ENCODE data around the gene GFY.
A peak's percentile ranks its signal among the peaks of the same experiment; 100 is the strongest.
"Not testable (repeated sequence)": the region's sequence is repeated elsewhere in the genome, so short reads cannot be mapped to it uniquely, and the experiment has no call there.

Gene GFY

GRCh38 chr19:49470615-49470978 is 45.4 kb downstream of the GFY start:
- DNase-seq = no peak

DNA sequence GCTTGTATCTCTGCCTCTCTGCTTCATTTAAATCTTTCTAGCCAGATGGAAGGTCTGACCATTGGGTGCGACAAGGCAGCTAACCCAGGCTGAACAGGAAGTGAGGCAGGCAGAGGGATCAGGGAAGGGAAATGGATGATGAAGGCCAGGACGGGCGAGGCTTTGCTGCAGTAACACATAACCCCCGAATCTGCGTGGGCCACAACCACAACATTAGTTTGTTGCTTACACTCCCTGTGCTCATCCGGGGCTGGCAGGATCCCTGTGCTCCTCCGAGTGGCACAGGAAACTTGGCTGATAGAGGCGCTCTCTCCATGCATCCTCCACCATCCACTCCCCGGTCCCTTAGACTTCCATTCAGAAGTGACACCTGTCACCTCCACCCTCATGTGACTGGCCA is 47.7 kb downstream of the GFY start:
- no peak for DNase-seq

DNA sequence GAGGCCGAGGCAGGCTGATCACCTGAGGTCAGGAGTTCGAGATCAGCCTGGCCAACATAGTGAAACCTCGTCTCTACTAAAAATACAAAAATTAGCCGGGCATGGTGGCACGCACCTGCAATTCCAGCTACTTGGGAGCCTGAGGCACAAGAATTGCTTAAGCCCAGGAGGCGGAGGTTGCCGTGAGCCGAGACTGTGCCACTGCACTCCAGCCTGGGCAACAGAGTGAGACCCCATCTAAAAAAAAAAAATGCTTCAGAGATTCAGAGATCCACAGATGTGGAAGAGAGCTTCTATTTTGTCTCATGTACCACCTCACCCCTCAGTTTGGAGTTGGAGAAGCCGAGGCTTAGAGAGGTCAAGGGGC is 48.3 kb downstream of the GFY start:
- DNase-seq = not testable (repeated sequence)

DNA sequence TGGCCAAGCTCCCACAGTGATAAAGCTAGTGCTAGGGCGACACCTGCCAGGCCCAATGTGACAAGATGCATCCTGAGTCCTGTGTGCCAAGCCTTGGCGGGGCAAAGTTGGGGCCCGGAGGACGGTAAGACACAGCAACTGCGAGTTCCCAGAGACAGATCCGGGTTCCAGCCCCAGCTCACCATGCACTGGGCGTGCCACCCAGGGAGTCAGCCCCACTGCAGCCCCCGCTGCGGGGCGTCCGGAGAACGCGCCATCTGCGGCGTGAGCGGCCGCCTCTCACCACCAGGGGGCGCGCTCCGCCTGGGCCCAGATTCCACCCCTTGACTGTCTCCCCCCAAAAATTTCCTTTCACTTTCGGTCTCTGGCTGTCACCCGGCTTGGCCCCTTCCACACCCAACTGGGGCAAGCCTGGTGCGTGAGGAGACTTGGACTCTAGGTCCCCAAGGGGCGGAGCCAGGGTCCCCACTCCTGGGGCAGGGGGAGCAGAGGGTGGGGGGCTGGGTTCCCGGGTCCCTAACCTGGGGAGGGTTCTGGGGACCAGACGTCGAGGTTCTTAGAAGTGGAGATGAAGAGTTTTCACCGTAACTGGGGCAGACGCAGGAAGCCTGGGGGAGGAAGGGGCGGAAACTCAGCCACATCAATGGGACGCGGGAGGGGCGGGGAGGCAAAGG is 48.8 kb downstream of the GFY start, which contains the start of gene FLT3LG:
Gene FLT3LG, plus strand, starts transcription at position 348 of the 674 bp plus-strand sequence. CDS start 425 bp downstream, outside the sequence.
- peak; percentile 56 for DNase-seq

DNA sequence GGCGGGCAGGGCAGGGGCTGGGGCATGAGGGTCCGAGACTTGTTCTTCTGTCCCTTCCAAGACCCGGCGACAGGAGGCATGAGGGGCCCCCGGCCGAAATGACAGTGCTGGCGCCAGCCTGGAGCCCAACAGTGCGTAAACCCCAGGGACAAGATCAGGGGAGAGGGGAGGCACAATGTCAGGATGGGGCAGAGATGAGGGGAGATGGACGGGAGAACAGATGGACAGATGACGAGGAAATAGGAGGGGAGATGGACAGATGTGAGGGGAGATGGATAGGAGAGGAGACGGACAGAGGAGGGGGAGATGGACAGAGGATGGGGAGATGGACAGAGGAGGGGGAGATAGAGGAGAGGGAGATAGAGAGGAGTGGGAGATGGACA is 49.3 kb downstream of the GFY start:
- no peak for DNase-seq

- no peak for DNase-seq
Measured at GRCh38 chr19:49475191-49475917, 50.2 kb downstream of the GFY start.

GRCh38 chr19:49475995-49476880 is 51.0 kb downstream of the GFY start:
- DNase-seq = no peak
